Measurements from ENCODE around the gene STXBP5.

STXBP5 gene

DNA sequence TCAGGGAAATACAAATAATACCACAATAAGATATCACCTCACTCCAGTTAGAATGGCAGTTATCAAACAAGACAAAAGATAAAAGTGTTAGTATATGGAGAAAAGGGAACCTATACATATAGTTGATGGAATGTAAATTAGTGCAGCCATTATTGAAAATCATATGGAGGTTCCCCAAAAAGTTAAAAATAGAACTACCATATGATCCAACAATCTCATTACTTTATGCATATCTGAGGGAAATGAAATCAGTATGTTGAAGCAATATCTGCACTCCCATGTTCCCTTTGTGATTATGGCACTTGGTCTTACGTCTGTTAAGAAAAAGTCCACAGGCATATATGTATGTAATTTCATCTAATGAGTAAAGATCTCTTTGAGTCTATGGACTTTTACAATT is 96.9 kb downstream of the STXBP5 start:
- H3K27ac ChIP-seq (ENCODE audit: low read depth, low read length), result no peak overlapping the region
- peaks cover 18% of the 10 kb centered on the region for H3K36me3 ChIP-seq (ENCODE audit: control insufficient read depth, insufficient read depth, low read length)
- H3K4me3 ChIP-seq (ENCODE audit: low read depth, low read length), result no peak overlapping the region
- H3K4me1 ChIP-seq (ENCODE audit: control insufficient read depth, insufficient read depth, low read length), result no peaks in the 10 kb centered on the region
- peaks cover 33% of the 10 kb centered on the region for H3K9me3 ChIP-seq (ENCODE audit: control insufficient read depth, insufficient read depth, low read length)
- no peaks in the 10 kb centered on the region for H3K27me3 ChIP-seq (ENCODE audit: control insufficient read depth, insufficient read depth, low read length)
- H3K9ac ChIP-seq (ENCODE audit: low read depth, low read length), result no peak overlapping the region

DNA sequence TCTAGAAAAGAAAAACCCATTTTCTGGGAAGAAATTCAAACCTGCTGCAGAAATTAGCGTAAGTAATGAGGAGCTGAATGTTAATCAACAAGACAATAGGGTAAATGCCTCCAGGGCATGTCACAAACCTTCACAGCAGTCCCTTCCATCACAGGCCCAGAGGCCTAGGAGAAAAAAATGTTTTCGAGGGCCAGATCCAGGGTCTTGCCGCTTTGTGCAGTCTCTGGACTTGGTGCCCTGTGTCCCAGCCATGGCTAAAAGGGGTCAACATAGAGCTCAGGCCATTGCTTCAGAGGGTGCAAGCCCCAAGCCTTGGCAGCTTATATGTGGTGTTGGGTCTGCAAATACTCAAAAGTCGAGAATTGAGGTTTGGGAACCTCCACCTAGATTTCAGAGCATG is 99.8 kb downstream of the STXBP5 start:
- Histone ChIP-seq H3K9me3 (ENCODE audit: control insufficient read depth, insufficient read depth, low read length) (peaks cover 25% of the 10 kb centered on the region), H3K4me1 (ENCODE audit: control insufficient read depth, insufficient read depth, low read length) (no peaks in the 10 kb centered on the region), H3K36me3 (ENCODE audit: control insufficient read depth, insufficient read depth, low read length) (peaks cover 18% of the 10 kb centered on the region), H3K9ac (ENCODE audit: low read depth, low read length) (no peak overlapping the region), H3K27ac (ENCODE audit: low read depth, low read length) (no peak overlapping the region), H3K27me3 (ENCODE audit: control insufficient read depth, insufficient read depth, low read length) (no peaks in the 10 kb centered on the region), H3K4me3 (ENCODE audit: low read depth, low read length) (no peak overlapping the region)

DNA sequence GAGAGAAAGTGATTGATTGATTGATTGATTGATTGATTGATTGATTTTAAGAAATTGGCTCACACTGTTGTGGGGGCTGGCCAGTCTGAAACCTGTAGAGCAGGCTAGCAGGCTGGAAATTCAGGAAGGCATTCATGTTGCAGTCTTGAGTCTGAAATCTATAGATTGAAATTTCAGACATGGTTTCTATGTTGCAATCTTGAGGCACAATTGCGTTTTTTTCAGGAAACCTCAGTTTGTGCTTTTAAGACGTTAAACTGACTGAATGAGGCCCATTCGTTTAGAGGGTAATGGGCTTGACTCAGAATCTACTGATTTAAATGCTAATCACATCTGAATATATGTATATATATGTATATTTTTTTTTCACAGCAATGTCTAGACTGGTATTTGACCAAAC is 106.3 kb downstream of the STXBP5 start:
- H3K36me3 ChIP-seq (ENCODE audit: control insufficient read depth, insufficient read depth, low read length), result peaks cover 6% of the 10 kb centered on the region
- H3K4me1 ChIP-seq (ENCODE audit: control insufficient read depth, insufficient read depth, low read length), result peaks cover 21% of the 10 kb centered on the region
- no peaks in the 10 kb centered on the region for H3K9me3 ChIP-seq (ENCODE audit: control insufficient read depth, insufficient read depth, low read length)
- H3K27ac ChIP-seq (ENCODE audit: low read depth, low read length), result no peak overlapping the region
- H3K9ac ChIP-seq (ENCODE audit: low read depth, low read length), result no peak overlapping the region
- no peak overlapping the region for H3K4me3 ChIP-seq (ENCODE audit: low read depth, low read length)
- H3K27me3 ChIP-seq (ENCODE audit: control insufficient read depth, insufficient read depth, low read length), result no peaks in the 10 kb centered on the region

DNA sequence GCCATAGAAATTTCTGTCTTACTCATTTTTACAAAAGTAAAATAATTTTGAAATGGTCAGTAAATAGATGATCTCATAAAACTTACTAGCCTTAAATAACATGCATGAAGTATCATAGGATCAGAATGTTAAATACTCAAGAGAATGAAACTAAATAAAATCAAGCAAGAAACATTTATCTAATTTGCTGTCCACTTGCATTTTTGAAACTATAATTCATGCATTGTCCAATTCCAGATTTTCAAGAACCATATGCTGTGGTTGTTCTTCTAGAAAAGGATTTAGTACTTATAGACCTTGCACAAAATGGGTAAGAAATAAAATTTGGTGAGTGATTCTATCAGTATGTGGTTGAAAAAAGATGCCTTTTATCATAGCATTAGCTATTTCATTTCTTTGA is 107.0 kb downstream of the STXBP5 start:
- peaks cover 12% of the 10 kb centered on the region for H3K36me3 ChIP-seq (ENCODE audit: control insufficient read depth, insufficient read depth, low read length)
- no peaks in the 10 kb centered on the region for H3K27me3 ChIP-seq (ENCODE audit: control insufficient read depth, insufficient read depth, low read length)
- H3K9ac ChIP-seq (ENCODE audit: low read depth, low read length), result no peak overlapping the region
- H3K9me3 ChIP-seq (ENCODE audit: control insufficient read depth, insufficient read depth, low read length), result no peaks in the 10 kb centered on the region
- H3K4me1 ChIP-seq (ENCODE audit: control insufficient read depth, insufficient read depth, low read length), result peaks cover 21% of the 10 kb centered on the region
- no peak overlapping the region for H3K27ac ChIP-seq (ENCODE audit: low read depth, low read length)
- no peak overlapping the region for H3K4me3 ChIP-seq (ENCODE audit: low read depth, low read length)

DNA sequence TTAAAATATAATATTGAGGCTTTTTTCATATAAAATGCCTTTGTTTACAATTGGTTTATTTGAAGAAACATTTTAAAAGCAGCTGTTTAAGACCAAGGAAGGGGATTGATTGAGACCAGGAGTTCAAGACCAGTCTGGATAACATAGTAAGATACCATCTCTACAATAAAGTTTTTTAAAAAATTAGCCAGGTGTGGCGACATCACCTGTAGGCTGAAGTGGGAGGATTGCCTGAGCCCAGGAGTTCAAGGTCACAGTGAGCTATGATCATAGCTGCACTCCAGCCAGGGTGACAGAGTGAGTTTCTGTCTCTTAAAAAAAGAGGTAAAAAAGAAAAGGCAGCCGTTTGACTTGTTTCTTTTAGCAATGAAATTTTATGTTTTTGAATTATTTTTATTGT is 117.0 kb downstream of the STXBP5 start:
- H3K4me1 ChIP-seq (ENCODE audit: control insufficient read depth, insufficient read depth, low read length), result peaks cover 9% of the 10 kb centered on the region; the same call in 1 of the 2 replicates
- no peak overlapping the region for H3K4me3 ChIP-seq (ENCODE audit: low read depth, low read length)
- no peak overlapping the region for H3K9ac ChIP-seq (ENCODE audit: low read depth, low read length)
- peaks cover 5% of the 10 kb centered on the region; the same call in 1 of the 2 replicates for H3K36me3 ChIP-seq (ENCODE audit: control insufficient read depth, insufficient read depth, low read length)
- H3K27me3 ChIP-seq (ENCODE audit: control insufficient read depth, insufficient read depth, low read length), result no peaks in the 10 kb centered on the region
- H3K9me3 ChIP-seq (ENCODE audit: control insufficient read depth, insufficient read depth, low read length), result no peaks in the 10 kb centered on the region
- no peak overlapping the region for H3K27ac ChIP-seq (ENCODE audit: low read depth, low read length)

DNA sequence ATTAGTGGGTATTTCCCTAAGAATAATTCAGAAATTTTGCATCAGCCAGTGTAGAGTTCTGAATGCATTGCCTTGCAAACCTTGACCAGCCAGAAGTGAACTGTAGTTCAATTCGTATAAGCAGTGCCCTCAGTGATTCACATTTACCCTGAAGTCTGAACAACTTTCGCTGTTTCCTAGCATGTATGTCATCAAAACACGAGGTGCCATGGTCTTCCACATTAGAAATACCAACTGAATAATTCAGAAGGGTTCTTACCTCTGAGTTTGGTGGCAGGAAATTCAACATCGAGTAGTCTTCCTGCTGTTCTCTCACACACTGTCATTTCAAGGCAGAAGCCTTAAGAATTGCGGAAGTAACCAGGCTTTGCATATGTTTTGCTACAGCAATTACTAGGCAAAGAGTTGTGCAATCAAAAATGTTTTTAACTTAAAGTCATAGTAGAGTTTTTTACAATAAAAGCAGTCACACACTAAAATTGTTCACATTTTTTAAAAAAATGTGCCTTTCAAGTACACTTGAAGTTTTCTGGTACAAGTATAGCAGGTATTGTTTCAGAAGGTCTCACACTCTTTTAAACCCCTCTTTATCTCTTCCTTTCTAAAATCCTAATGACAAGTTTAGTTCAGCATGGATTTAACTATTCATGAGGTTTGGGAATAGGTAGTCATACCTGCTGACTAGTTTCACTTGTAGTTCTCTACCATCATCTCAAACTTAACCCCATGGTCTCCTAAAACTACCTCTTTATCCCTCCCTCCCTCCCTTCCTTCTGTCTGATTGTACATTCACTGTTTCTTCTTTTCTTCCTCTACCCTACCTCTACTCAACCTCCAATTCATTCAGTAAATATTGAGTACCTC is 118.3 kb downstream of the STXBP5 start:
- peaks cover 6% of the 10 kb centered on the region; the same call in 1 of the 2 replicates for H3K36me3 ChIP-seq (ENCODE audit: control insufficient read depth, insufficient read depth, low read length)
- H3K27me3 ChIP-seq (ENCODE audit: control insufficient read depth, insufficient read depth, low read length), result no peaks in the 10 kb centered on the region
- H3K9ac ChIP-seq (ENCODE audit: low read depth, low read length), result no peak overlapping the region
- no peaks in the 10 kb centered on the region for H3K9me3 ChIP-seq (ENCODE audit: control insufficient read depth, insufficient read depth, low read length)
- no peak overlapping the region for H3K4me3 ChIP-seq (ENCODE audit: low read depth, low read length)
- no peak overlapping the region for H3K27ac ChIP-seq (ENCODE audit: low read depth, low read length)
- H3K4me1 ChIP-seq (ENCODE audit: control insufficient read depth, insufficient read depth, low read length), result peaks cover 9% of the 10 kb centered on the region; the same call in 1 of the 2 replicates

DNA sequence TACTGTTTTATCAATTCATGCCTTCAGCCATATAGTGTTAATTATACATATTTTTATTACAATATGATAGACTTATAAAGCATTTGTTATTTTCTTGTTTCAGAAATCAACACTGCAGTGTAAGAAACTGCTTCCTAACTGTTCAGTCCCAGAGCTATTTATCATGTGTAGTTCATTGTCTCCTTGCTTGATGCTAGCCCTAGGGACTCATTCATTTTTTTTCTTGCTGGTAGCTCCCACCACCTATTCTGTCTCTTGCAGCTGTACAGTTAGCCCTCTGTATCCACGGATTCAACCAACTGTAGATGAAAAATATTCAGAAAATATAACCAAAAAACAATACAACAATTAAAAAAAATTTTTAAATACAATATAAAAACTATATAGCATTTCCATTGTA is 121.3 kb downstream of the STXBP5 start:
- Histone ChIP-seq H3K4me3 (ENCODE audit: low read depth, low read length) (no peak overlapping the region), H3K9ac (ENCODE audit: low read depth, low read length) (no peak overlapping the region), H3K27me3 (ENCODE audit: control insufficient read depth, insufficient read depth, low read length) (no peaks in the 10 kb centered on the region), H3K4me1 (ENCODE audit: control insufficient read depth, insufficient read depth, low read length) (peaks cover 9% of the 10 kb centered on the region; the same call in 1 of the 2 replicates), H3K36me3 (ENCODE audit: control insufficient read depth, insufficient read depth, low read length) (peaks cover 8% of the 10 kb centered on the region; the same call in 1 of the 2 replicates), H3K9me3 (ENCODE audit: control insufficient read depth, insufficient read depth, low read length) (no peaks in the 10 kb centered on the region), H3K27ac (ENCODE audit: low read depth, low read length) (no peak overlapping the region)

DNA sequence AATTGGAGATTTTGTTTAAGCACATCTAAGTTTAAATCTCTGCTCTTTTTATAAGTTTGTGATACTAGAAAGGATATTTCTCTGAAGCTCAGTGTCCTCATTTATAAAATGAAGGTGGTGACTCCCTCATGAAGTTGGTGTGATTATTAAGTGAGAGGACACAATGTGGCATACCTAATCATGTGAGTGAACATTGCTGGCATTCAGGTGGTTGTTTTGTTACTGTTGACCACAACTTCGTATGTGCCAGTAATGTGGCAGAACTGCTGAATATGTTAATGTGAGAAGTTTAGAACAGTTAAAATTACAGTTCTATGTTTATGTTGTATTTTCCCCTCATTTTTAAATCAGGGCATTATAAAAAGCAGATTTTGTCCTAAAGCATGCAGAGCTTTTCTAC is 127.2 kb downstream of the STXBP5 start:
- H3K9ac ChIP-seq (ENCODE audit: low read depth, low read length), result no peak overlapping the region
- H3K36me3 ChIP-seq (ENCODE audit: control insufficient read depth, insufficient read depth, low read length), result peaks cover 8% of the 10 kb centered on the region; the same call in 1 of the 2 replicates
- no peak overlapping the region for H3K4me3 ChIP-seq (ENCODE audit: low read depth, low read length)
- H3K27me3 ChIP-seq (ENCODE audit: control insufficient read depth, insufficient read depth, low read length), result no peaks in the 10 kb centered on the region
- H3K4me1 ChIP-seq (ENCODE audit: control insufficient read depth, insufficient read depth, low read length), result no peaks in the 10 kb centered on the region
- no peak overlapping the region for H3K27ac ChIP-seq (ENCODE audit: low read depth, low read length)
- H3K9me3 ChIP-seq (ENCODE audit: control insufficient read depth, insufficient read depth, low read length), result no peaks in the 10 kb centered on the region

DNA sequence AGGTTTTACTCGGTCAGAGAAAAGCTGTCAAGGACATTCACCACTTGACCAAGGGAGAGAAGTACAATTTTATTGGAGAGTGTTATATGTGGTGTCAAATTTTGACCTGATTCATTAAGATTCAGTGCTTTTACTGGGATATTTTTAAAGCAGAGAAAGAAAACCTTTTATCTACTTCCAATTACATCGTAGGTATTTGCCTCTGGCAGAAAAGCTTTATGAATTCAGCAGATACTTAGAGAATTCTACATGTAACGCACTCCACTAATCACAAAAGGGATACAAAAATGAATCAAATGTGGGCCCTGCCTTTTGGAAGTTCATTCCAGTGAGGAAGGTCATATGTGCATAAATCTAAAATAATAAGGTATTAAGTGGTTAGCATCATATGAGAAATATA is 133.7 kb downstream of the STXBP5 start:
- no peaks in the 10 kb centered on the region for H3K9me3 ChIP-seq (ENCODE audit: control insufficient read depth, insufficient read depth, low read length)
- H3K27ac ChIP-seq (ENCODE audit: low read depth, low read length), result no peak overlapping the region
- no peak overlapping the region for H3K9ac ChIP-seq (ENCODE audit: low read depth, low read length)
- no peak overlapping the region for H3K4me3 ChIP-seq (ENCODE audit: low read depth, low read length)
- H3K27me3 ChIP-seq (ENCODE audit: control insufficient read depth, insufficient read depth, low read length), result no peaks in the 10 kb centered on the region
- H3K4me1 ChIP-seq (ENCODE audit: control insufficient read depth, insufficient read depth, low read length), result no peaks in the 10 kb centered on the region
- no peaks in the 10 kb centered on the region for H3K36me3 ChIP-seq (ENCODE audit: control insufficient read depth, insufficient read depth, low read length)

DNA sequence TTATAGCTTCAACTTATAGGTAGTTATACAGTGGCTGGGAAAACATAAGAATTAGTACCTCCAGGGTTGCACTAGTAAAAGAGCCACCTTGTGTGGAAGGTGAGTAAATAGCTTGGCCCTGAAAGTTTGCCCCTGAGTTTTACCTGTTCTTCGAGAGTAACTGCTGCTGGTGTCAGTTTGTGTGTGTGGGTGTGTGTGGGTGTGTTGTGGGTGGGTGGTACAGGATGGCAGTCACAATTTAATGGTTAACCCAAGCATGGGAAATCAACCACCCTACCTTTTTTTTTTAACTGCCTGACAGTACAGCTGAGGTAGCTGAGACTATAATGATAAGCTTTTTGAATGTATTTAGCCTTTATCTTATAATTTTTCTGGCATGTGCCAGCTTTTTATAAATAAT is 137.3 kb downstream of the STXBP5 start:
- no peaks in the 10 kb centered on the region for H3K27me3 ChIP-seq (ENCODE audit: control insufficient read depth, insufficient read depth, low read length)
- H3K27ac ChIP-seq (ENCODE audit: low read depth, low read length), result no peak overlapping the region
- H3K36me3 ChIP-seq (ENCODE audit: control insufficient read depth, insufficient read depth, low read length), result no peaks in the 10 kb centered on the region
- no peak overlapping the region for H3K9ac ChIP-seq (ENCODE audit: low read depth, low read length)
- H3K9me3 ChIP-seq (ENCODE audit: control insufficient read depth, insufficient read depth, low read length), result no peaks in the 10 kb centered on the region
- H3K4me1 ChIP-seq (ENCODE audit: control insufficient read depth, insufficient read depth, low read length), result no peaks in the 10 kb centered on the region
- H3K4me3 ChIP-seq (ENCODE audit: low read depth, low read length), result no peak overlapping the region

DNA sequence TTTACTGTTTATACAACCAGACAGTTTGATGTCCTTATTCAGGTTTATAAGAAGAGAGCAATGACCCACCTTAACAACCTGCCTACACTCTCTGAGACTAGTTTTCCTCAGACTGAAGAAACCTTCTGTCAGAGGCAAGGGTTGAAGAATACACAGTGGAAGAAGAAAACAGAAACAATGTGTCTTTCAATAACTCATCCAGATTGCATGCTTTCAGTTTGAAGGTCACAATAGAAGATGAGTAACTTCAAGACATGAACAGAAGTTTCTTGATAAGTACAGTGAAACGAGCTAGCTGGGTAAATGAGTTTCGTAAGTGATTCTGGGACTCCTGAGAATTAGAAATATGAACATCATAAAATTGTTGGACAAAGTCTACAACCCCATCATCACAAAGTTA is 141.7 kb downstream of the STXBP5 start:
- no peak overlapping the region for H3K9ac ChIP-seq (ENCODE audit: low read depth, low read length)
- no peaks in the 10 kb centered on the region for H3K27me3 ChIP-seq (ENCODE audit: control insufficient read depth, insufficient read depth, low read length)
- H3K9me3 ChIP-seq (ENCODE audit: control insufficient read depth, insufficient read depth, low read length), result no peaks in the 10 kb centered on the region
- H3K27ac ChIP-seq (ENCODE audit: low read depth, low read length), result no peak overlapping the region
- no peaks in the 10 kb centered on the region for H3K36me3 ChIP-seq (ENCODE audit: control insufficient read depth, insufficient read depth, low read length)
- H3K4me3 ChIP-seq (ENCODE audit: low read depth, low read length), result no peak overlapping the region
- H3K4me1 ChIP-seq (ENCODE audit: control insufficient read depth, insufficient read depth, low read length), result no peaks in the 10 kb centered on the region
